Loucy (cell line): ENCODE measurements around the gene GAL3ST3.

Experiments used
- H2AFZ ChIP-seq: fragments of 200-600 bp; sonication (generic); 2 replicates; pipeline ENCODE4 v1.6.0; 2016; ENCODE audit warnings: antibody characterized with exemption, mild to moderate bottlenecking, low read length, moderate library complexity
- H3F3A ChIP-seq: fragments of 200-600 bp; 2 replicates; pipeline ENCODE4 v1.6.0; 2016; ENCODE audit warnings: antibody characterized with exemption, low read depth, mild to moderate bottlenecking
- H3K27me3 ChIP-seq: fragments of 200-600 bp; sonication (generic); 2 replicates; pipeline ENCODE4 v1.6.1; 2014; ENCODE audit warnings: low read length, mild to moderate bottlenecking; ENCODE audit not compliant: insufficient read depth, poor library complexity, severe bottlenecking
- H3K36me3 ChIP-seq: fragments of 200-600 bp; sonication (generic); 2 replicates; pipeline ENCODE4 v1.6.1; 2016; ENCODE audit warnings: low read length; ENCODE audit not compliant: insufficient read depth
- H3K4me1 ChIP-seq: fragments of 200-600 bp; sonication (generic); 2 replicates; pipeline ENCODE4 v1.5.1; 2014; ENCODE audit warnings: low read length, mild to moderate bottlenecking; ENCODE audit not compliant: insufficient read depth, poor library complexity, severe bottlenecking
- H3K4me2 ChIP-seq: fragments of 200-600 bp; sonication (generic); 2 replicates; pipeline ENCODE4 v1.6.0; 2014; ENCODE audit warnings: antibody characterized with exemption, low read length, low read depth, mild to moderate bottlenecking; ENCODE audit not compliant: poor library complexity, severe bottlenecking
- H3K4me3 ChIP-seq: fragments of 200-600 bp; sonication (generic); 2 replicates; pipeline ENCODE4 v1.5.1; 2014; ENCODE audit warnings: low read length, mild to moderate bottlenecking, mixed read lengths; ENCODE audit not compliant: poor library complexity, severe bottlenecking
- H3K79me2 ChIP-seq: fragments of 200-600 bp; sonication (generic); 2 replicates; pipeline ENCODE4 v1.6.1; 2014; ENCODE audit warnings: low read length; ENCODE audit not compliant: insufficient read depth
- H3K9ac ChIP-seq: fragments of 200-600 bp; sonication (generic); 2 replicates; pipeline ENCODE4 v1.6.0; 2014; ENCODE audit warnings: mild to moderate bottlenecking, low read depth, low read length, moderate library complexity; ENCODE audit not compliant: poor library complexity, severe bottlenecking
- H3K9me2 ChIP-seq: fragments of 200-600 bp; sonication (generic); replicated peaks from 2 replicates; pipeline ENCODE4 v1.6.1; 2016; ENCODE audit warnings: low read depth, low read length, mixed read lengths
- H3K9me3 ChIP-seq: fragments of 200-600 bp; sonication (generic); 2 replicates; pipeline ENCODE4 v1.6.1; 2014; ENCODE audit warnings: mild to moderate bottlenecking, antibody characterized with exemption, low read length, low read depth; ENCODE audit not compliant: insufficient read depth
- H4K20me1 ChIP-seq: fragments of 200-600 bp; sonication (generic); 2 replicates; pipeline ENCODE4 v1.6.0; 2014; ENCODE audit warnings: antibody characterized with exemption, low read length, mild to moderate bottlenecking; ENCODE audit not compliant: insufficient read depth, poor library complexity, severe bottlenecking
- CTCF ChIP-seq: fragments of 200-600 bp; sonication (generic); conservative IDR thresholded peaks from 2 replicates; pipeline ENCODE4 v1.5.1; 2014; ENCODE audit warnings: mild to moderate bottlenecking, antibody characterized with exemption, low read length
- EZH2phosphoT487 ChIP-seq: fragments of 200-600 bp; IDR thresholded peaks from 2 replicates; pipeline ENCODE4 v1.6.1; 2018; ENCODE audit warnings: antibody characterized with exemption, mild to moderate bottlenecking, moderate library complexity, borderline replicate concordance

The GAL3ST3 gene

GRCh38 chr11:66075273-66075672 lies 26.3 kb upstream of the GAL3ST3 start:
- no peaks in the 10 kb centered on the region for H4K20me1 ChIP-seq
- H3K9me3 ChIP-seq, result no peaks in the 10 kb centered on the region
- no peaks in the 10 kb centered on the region for H3F3A ChIP-seq
- H3K27me3 ChIP-seq, result no peaks in the 10 kb centered on the region
- no peak overlapping the region for H3K4me2 ChIP-seq
- TF ChIP-seq CTCF (no peak), EZH2phosphoT487 (no peak)
- H3K9me2 ChIP-seq, result no peaks in the 10 kb centered on the region
- H3K9ac ChIP-seq, result no peak overlapping the region
- no peak overlapping the region for H3K4me3 ChIP-seq
- no peak overlapping the region for H2AFZ ChIP-seq
- H3K79me2 ChIP-seq, result peaks cover 22% of the 10 kb centered on the region; the same call in 1 of the 2 replicates
- peaks cover 26% of the 10 kb centered on the region for H3K4me1 ChIP-seq
- H3K36me3 ChIP-seq, result no peaks in the 10 kb centered on the region

DNA sequence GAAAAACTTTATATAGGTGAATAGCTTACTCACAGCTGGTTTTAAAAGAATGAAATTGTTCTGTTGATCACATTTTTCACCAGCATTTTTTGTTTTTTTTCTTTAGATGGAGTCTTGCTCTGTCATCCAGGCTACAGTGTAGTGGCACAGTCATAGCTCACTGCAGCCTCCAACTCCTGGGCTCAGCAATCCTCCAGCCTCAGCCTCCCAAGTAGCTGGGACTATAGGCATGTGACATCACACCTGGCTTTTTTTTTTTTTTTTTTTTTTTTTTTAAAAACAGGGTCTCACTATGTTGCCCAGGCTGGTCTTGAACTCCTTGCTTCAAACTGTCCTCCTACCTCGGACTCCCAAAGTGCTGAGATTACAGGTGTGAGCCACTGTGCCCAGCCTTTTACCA lies 24.7 kb upstream of the GAL3ST3 start:
- no peak overlapping the region for H2AFZ ChIP-seq
- no peaks in the 10 kb centered on the region for H3K9me2 ChIP-seq
- H3K4me2 ChIP-seq, result no peak overlapping the region
- peaks cover 5% of the 10 kb centered on the region; the same call in 1 of the 2 replicates for H3K36me3 ChIP-seq
- peaks cover 22% of the 10 kb centered on the region; the same call in 1 of the 2 replicates for H3K79me2 ChIP-seq
- no peak for TF ChIP-seq EZH2phosphoT487
- no peak for TF ChIP-seq CTCF
- no peak overlapping the region for H3K9ac ChIP-seq
- peaks cover 26% of the 10 kb centered on the region for H3K4me1 ChIP-seq
- H3K4me3 ChIP-seq, result no peak overlapping the region
- H3F3A ChIP-seq, result peaks cover 10% of the 10 kb centered on the region
- no peaks in the 10 kb centered on the region for H3K9me3 ChIP-seq
- H4K20me1 ChIP-seq, result no peaks in the 10 kb centered on the region
- H3K27me3 ChIP-seq, result no peaks in the 10 kb centered on the region

GRCh38 chr11:66072518-66072917 lies 23.6 kb upstream of the GAL3ST3 start:
- Histone ChIP-seq H4K20me1 (peaks cover 10% of the 10 kb centered on the region), H3K9ac (no peak overlapping the region), H3K4me3 (peak overlapping the region; percentile 75), H2AFZ (no peak overlapping the region), H3K36me3 (peaks cover 16% of the 10 kb centered on the region; the same call in 1 of the 2 replicates), H3F3A (peaks cover 14% of the 10 kb centered on the region), H3K4me1 (peaks cover 26% of the 10 kb centered on the region), H3K9me2 (no peaks in the 10 kb centered on the region), H3K79me2 (peaks cover 22% of the 10 kb centered on the region; the same call in 1 of the 2 replicates), H3K9me3 (no peaks in the 10 kb centered on the region), H3K27me3 (no peaks in the 10 kb centered on the region), H3K4me2 (peak overlapping the region; percentile 73)
- TF ChIP-seq EZH2phosphoT487, result no peak
- no peak for TF ChIP-seq CTCF
